HEK293 (cell line): ENCODE results near the gene KIRREL3.

Experiments used
- CTCF ChIA-PET: fragments of 350-600 bp; formaldehyde crosslinking; extraction: SDS; loops from one replicate; lab custom pipeline; 2021; ENCODE audit warnings: antibody characterized with exemption; lab: Yijun Ruan, JAX
- POLR2A ChIA-PET: fragments of 300-600 bp; formaldehyde crosslinking; extraction: SDS; loops from one replicate; lab custom pipeline; 2020; ENCODE audit warnings: antibody characterized with exemption, inconsistent platforms; lab: Yijun Ruan, JAX
- H3K27ac ChIP-seq: fragments of 200-500 bp; sonication (Bioruptor generic); 2 replicates; pipeline ENCODE4 v1.5.1; 2014; ENCODE audit warnings: low read depth, low read length, control low read depth, inconsistent platforms; ENCODE audit errors: extremely low read depth
- H3K36me3 ChIP-seq, 2 experiments: fragments of 200-500 bp in 1 of 2; sonication (Bioruptor generic) in 1 of 2; 1 replicate in 1 of 2; 2 replicates in 1 of 2; pipeline ENCODE4 v1.5.1; 2014 to 2017; ENCODE audit warnings: inconsistent platforms in 2 of 2, low read length in 2 of 2; ENCODE audit not compliant: control insufficient read depth in 2 of 2, insufficient read depth in 1 of 2
- H3K4me1 ChIP-seq: fragments of 200-500 bp; sonication (Bioruptor generic); 2 replicates; pipeline ENCODE4 v1.5.1; 2014; ENCODE audit warnings: mild to moderate bottlenecking, low read length, inconsistent platforms; ENCODE audit not compliant: control insufficient read depth, insufficient read depth
- H3K4me3 ChIP-seq: 2 replicates; pipeline ENCODE4 v1.5.1; 2011; ENCODE audit warnings: low read depth, mild to moderate bottlenecking, control low read depth, low read length, moderate library complexity
- H3K9me3 ChIP-seq: fragments of 200-500 bp; sonication (Bioruptor generic); 2 replicates; pipeline ENCODE4 v1.5.1; 2014; ENCODE audit warnings: low read depth, low read length, inconsistent platforms; ENCODE audit not compliant: control insufficient read depth, insufficient read depth
- GFI1B ChIP-seq: fragments of 450-650 bp; formaldehyde crosslinking; IDR thresholded peaks from 2 replicates; pipeline ENCODE4 v1.5.1; 2016; ENCODE audit warnings: missing biosample characterization, missing genetic modification characterization
- KLF9 ChIP-seq: fragments of 450-650 bp; formaldehyde crosslinking; IDR thresholded peaks from 2 replicates; pipeline ENCODE4 v1.5.1; 2016; ENCODE audit warnings: missing biosample characterization, missing genetic modification characterization, low read depth
- MEIS1 ChIP-seq: sonication (generic); formaldehyde crosslinking; IDR thresholded peaks from 2 replicates; pipeline ENCODE4 v1.8.1; 2022; ENCODE audit warnings: missing genetic modification reagents, mild to moderate bottlenecking, borderline replicate concordance
- OVOL3 ChIP-seq: fragments of 450-650 bp; formaldehyde crosslinking; IDR thresholded peaks from 2 replicates; pipeline ENCODE4 v1.5.1; 2016; ENCODE audit warnings: missing biosample characterization, missing genetic modification characterization
- SP7 ChIP-seq: fragments of 450-650 bp; formaldehyde crosslinking; IDR thresholded peaks from 2 replicates; pipeline ENCODE4 v1.5.1; 2016; ENCODE audit warnings: missing biosample characterization, missing genetic modification characterization
- ZBTB17 ChIP-seq: fragments of 450-650 bp; formaldehyde crosslinking; IDR thresholded peaks from 2 replicates; pipeline ENCODE4 v1.5.1; 2016; ENCODE audit warnings: missing biosample characterization, missing genetic modification characterization
- ZBTB7A ChIP-seq: fragments of 450-650 bp; formaldehyde crosslinking; IDR thresholded peaks from 2 replicates; pipeline ENCODE4 v1.5.1; 2016; ENCODE audit warnings: low read depth, missing biosample characterization, missing genetic modification characterization
- ZNF112 ChIP-seq: fragments of 450-650 bp; formaldehyde crosslinking; IDR thresholded peaks from 2 replicates; pipeline ENCODE4 v1.5.0; 2017; ENCODE audit warnings: missing biosample characterization, missing genetic modification characterization
- ZNF138 ChIP-seq: fragments of 450-650 bp; formaldehyde crosslinking; IDR thresholded peaks from 2 replicates; pipeline ENCODE4 v1.5.1; 2016; ENCODE audit warnings: missing biosample characterization, missing genetic modification characterization, borderline replicate concordance
- ZNF155 ChIP-seq: fragments of 450-650 bp; formaldehyde crosslinking; IDR thresholded peaks from 2 replicates; pipeline ENCODE4 v1.5.1; 2016; ENCODE audit warnings: missing biosample characterization, missing genetic modification characterization
- ZNF157 ChIP-seq: fragments of 450-650 bp; formaldehyde crosslinking; IDR thresholded peaks from 2 replicates; pipeline ENCODE4 v1.5.1; 2016; ENCODE audit warnings: missing biosample characterization, missing genetic modification characterization
- ZNF16 ChIP-seq: fragments of 450-650 bp; formaldehyde crosslinking; IDR thresholded peaks from 2 replicates; pipeline ENCODE4 v1.5.1; 2016; ENCODE audit warnings: low read depth, missing biosample characterization, missing genetic modification characterization
- ZNF211 ChIP-seq: fragments of 450-650 bp; formaldehyde crosslinking; IDR thresholded peaks from 2 replicates; pipeline ENCODE4 v1.5.1; 2016; ENCODE audit warnings: low read depth, missing biosample characterization, missing genetic modification characterization
- ZNF223 ChIP-seq: fragments of 450-650 bp; formaldehyde crosslinking; IDR thresholded peaks from 2 replicates; pipeline ENCODE4 v1.5.1; 2016; ENCODE audit warnings: missing biosample characterization, missing genetic modification characterization
- ZNF302 ChIP-seq: fragments of 450-650 bp; formaldehyde crosslinking; IDR thresholded peaks from 2 replicates; pipeline ENCODE4 v1.5.1; 2016; ENCODE audit warnings: missing biosample characterization, missing genetic modification characterization, low read depth
- ZNF350 ChIP-seq: fragments of 450-650 bp; formaldehyde crosslinking; IDR thresholded peaks from 2 replicates; pipeline ENCODE4 v1.5.0; 2017; ENCODE audit warnings: missing biosample characterization, mild to moderate bottlenecking, missing genetic modification characterization
- ZNF404 ChIP-seq: fragments of 450-650 bp; formaldehyde crosslinking; IDR thresholded peaks from 2 replicates; pipeline ENCODE4 v1.5.1; 2017; ENCODE audit warnings: missing biosample characterization, missing genetic modification characterization
- ZNF426 ChIP-seq: fragments of 450-650 bp; formaldehyde crosslinking; IDR thresholded peaks from 2 replicates; pipeline ENCODE4 v1.5.1; 2017; ENCODE audit warnings: missing biosample characterization, missing genetic modification characterization, mild to moderate bottlenecking, inconsistent platforms, moderate library complexity
- ZNF473 ChIP-seq: fragments of 450-650 bp; formaldehyde crosslinking; IDR thresholded peaks from 2 replicates; pipeline ENCODE4 v1.5.1; 2017; ENCODE audit warnings: missing biosample characterization, missing genetic modification characterization
- ZNF544 ChIP-seq: fragments of 450-650 bp; formaldehyde crosslinking; IDR thresholded peaks from 2 replicates; pipeline ENCODE4 v1.5.0; 2017; ENCODE audit warnings: missing biosample characterization, missing genetic modification characterization
- ZNF664 ChIP-seq: fragments of 450-650 bp; formaldehyde crosslinking; IDR thresholded peaks from 2 replicates; pipeline ENCODE4 v1.5.1; 2016; ENCODE audit warnings: missing biosample characterization, missing genetic modification characterization
- ZNF785 ChIP-seq: fragments of 450-650 bp; formaldehyde crosslinking; IDR thresholded peaks from 2 replicates; pipeline ENCODE4 v1.5.1; 2016; ENCODE audit warnings: missing biosample characterization, missing genetic modification characterization
- ZNF792 ChIP-seq: fragments of 450-650 bp; formaldehyde crosslinking; IDR thresholded peaks from 2 replicates; pipeline ENCODE4 v1.5.1; 2016; ENCODE audit warnings: missing biosample characterization, missing genetic modification characterization
- ZNF837 ChIP-seq: fragments of 450-650 bp; formaldehyde crosslinking; IDR thresholded peaks from 2 replicates; pipeline ENCODE4 v1.5.1; 2016; ENCODE audit warnings: missing biosample characterization, missing genetic modification characterization
- TF ChIP-seq, protein P1 (sequence below): fragments of 450-650 bp; formaldehyde crosslinking; IDR thresholded peaks from 2 replicates; pipeline ENCODE4 v1.5.1; 2016; ENCODE audit warnings: missing biosample characterization, missing genetic modification characterization
- TF ChIP-seq, protein P2 (sequence below): fragments of 450-650 bp; formaldehyde crosslinking; IDR thresholded peaks from 2 replicates; pipeline ENCODE4 v1.5.1; 2016; ENCODE audit warnings: missing biosample characterization, missing genetic modification characterization
- TF ChIP-seq, protein P3 (sequence below): fragments of 450-650 bp; formaldehyde crosslinking; IDR thresholded peaks from 2 replicates; pipeline ENCODE4 v1.5.1; 2016; ENCODE audit warnings: missing biosample characterization, missing genetic modification characterization
- TF ChIP-seq, protein P4 (sequence below): fragments of 450-650 bp; formaldehyde crosslinking; IDR thresholded peaks from 2 replicates; pipeline ENCODE4 v1.5.1; 2017; ENCODE audit warnings: missing biosample characterization, missing genetic modification characterization
- TF ChIP-seq, protein P5 (sequence below): fragments of 450-650 bp; formaldehyde crosslinking; IDR thresholded peaks from 2 replicates; pipeline ENCODE4 v1.5.1; 2016; ENCODE audit warnings: missing biosample characterization, missing genetic modification characterization
- TF ChIP-seq, protein P6 (sequence below): fragments of 450-650 bp; formaldehyde crosslinking; IDR thresholded peaks from 2 replicates; pipeline ENCODE4 v1.5.1; 2016; ENCODE audit warnings: missing biosample characterization, missing genetic modification characterization

Gene KIRREL3

DNA sequence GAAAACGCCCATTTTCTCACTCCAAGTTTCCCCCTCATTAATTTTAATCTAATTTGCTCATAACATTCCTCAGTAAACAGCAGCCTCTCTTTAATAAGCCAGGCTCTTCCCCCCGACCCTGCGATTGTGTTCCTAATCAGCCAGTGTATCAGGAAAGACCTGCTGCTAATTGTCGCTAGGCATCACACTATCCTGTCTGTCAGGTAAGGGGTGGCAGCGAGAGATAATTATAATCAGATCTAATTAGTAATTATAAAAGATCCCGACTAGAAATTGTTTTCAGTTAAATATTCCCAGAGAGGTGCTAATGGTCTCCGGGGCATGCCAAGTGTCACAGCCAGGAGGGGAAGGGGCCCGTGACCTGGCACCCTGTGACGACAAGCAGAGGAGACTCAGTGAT, 502.3 kb downstream of the KIRREL3 start (continued):
- TF ChIP-seq, protein P1, sequence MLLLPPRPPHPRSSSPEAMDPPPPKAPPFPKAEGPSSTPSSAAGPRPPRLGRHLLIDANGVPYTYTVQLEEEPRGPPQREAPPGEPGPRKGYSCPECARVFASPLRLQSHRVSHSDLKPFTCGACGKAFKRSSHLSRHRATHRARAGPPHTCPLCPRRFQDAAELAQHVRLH = no peak
- TF ChIP-seq ZNF664 (tag by site-specific recombination) (no peak), ZNF426 (tag by site-specific recombination) (no peak), GFI1B (tag by site-specific recombination) (no peak), ZNF302 (tag by site-specific recombination) (no peak), ZNF837 (no peak), ZBTB7A (tag by site-specific recombination) (no peak), KLF9 (no peak), ZNF785 (tag by site-specific recombination) (no peak)
- TF ChIP-seq, protein P2, sequence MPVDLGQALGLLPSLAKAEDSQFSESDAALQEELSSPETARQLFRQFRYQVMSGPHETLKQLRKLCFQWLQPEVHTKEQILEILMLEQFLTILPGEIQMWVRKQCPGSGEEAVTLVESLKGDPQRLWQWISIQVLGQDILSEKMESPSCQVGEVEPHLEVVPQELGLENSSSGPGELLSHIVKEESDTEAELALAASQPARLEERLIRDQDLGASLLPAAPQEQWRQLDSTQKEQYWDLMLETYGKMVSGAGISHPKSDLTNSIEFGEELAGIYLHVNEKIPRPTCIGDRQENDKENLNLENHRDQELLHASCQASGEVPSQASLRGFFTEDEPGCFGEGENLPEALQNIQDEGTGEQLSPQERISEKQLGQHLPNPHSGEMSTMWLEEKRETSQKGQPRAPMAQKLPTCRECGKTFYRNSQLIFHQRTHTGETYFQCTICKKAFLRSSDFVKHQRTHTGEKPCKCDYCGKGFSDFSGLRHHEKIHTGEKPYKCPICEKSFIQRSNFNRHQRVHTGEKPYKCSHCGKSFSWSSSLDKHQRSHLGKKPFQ = no peak
- TF ChIP-seq, protein P3, sequence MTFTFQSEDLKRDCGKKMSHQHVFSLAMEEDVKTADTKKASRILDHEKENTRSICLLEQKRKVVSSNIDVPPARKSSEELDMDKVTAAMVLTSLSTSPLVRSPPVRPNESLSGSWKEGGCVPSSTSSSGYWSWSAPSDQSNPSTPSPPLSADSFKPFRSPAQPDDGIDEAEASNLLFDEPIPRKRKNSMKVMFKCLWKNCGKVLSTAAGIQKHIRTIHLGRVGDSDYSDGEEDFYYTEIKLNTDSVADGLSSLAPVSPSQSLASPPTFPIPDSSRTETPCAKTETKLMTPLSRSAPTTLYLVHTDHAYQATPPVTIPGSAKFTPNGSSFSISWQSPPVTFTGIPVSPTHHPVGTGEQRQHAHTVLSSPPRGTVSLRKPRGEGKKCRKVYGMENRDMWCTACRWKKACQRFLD (tag by site-specific recombination) = no peak

DNA sequence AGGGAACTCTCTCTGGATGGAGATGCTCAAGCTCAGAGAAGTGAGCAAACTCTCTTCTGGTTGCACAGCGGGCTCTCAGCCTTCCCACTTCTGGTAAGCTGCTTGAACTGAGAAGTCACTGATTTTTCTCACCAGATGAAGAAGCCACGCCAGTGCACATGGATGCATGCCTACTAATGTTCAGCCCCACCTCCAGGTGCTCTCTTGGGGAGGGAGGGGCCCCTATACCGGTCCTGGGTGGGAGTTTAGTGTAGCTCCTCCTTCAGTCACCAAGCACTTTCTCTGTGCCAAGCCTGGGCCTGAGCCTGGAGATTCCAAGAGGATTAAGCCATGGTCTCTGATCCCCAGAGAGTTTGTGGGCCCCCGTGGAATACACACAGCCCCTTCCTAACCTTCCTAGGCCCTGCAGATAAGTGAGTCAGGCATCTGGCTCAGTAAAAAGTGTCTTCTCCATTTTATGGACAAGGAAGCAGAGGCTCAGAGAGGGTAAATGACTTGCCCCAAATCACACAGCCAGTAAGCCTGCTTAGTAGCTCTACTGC, 502.9 kb downstream of the KIRREL3 start:
- H3K27ac ChIP-seq = no peak overlapping the region
- H3K4me1 ChIP-seq = no peaks in the 10 kb centered on the region
- ChIA-PET POLR2A (no interaction called here), CTCF (interaction anchor here (3.1 kb wide), 1 partner anchor 17 kb away, joined by 16 read pairs; no protein-coding TSS in a partner anchor)
- no peak overlapping the region for H3K4me3 ChIP-seq
- TF ChIP-seq ZNF157 (no peak), ZBTB17 (tag by site-specific recombination) (no peak), OVOL3 (no peak), ZNF404 (no peak), ZNF223 (tag by site-specific recombination) (no peak), ZNF16 (tag by site-specific recombination) (no peak), ZNF112 (no peak), ZNF155 (tag by site-specific recombination) (no peak), SP7 (tag by site-specific recombination) (no peak), ZNF211 (tag by site-specific recombination) (no peak), ZNF792 (tag by site-specific recombination) (no peak), ZBTB7A (tag by site-specific recombination) (no peak), ZNF350 (no peak), ZNF138 (tag by site-specific recombination) (no peak), ZNF544 (tag by site-specific recombination) (no peak), MEIS1 (CRISPR knock-in tag) (no peak), ZNF473 (tag by site-specific recombination) (no peak)
- TF ChIP-seq, protein P4, sequence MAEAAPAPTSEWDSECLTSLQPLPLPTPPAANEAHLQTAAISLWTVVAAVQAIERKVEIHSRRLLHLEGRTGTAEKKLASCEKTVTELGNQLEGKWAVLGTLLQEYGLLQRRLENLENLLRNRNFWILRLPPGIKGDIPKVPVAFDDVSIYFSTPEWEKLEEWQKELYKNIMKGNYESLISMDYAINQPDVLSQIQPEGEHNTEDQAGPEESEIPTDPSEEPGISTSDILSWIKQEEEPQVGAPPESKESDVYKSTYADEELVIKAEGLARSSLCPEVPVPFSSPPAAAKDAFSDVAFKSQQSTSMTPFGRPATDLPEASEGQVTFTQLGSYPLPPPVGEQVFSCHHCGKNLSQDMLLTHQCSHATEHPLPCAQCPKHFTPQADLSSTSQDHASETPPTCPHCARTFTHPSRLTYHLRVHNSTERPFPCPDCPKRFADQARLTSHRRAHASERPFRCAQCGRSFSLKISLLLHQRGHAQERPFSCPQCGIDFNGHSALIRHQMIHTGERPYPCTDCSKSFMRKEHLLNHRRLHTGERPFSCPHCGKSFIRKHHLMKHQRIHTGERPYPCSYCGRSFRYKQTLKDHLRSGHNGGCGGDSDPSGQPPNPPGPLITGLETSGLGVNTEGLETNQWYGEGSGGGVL (tag by site-specific recombination) = no peak
- TF ChIP-seq, protein P5, sequence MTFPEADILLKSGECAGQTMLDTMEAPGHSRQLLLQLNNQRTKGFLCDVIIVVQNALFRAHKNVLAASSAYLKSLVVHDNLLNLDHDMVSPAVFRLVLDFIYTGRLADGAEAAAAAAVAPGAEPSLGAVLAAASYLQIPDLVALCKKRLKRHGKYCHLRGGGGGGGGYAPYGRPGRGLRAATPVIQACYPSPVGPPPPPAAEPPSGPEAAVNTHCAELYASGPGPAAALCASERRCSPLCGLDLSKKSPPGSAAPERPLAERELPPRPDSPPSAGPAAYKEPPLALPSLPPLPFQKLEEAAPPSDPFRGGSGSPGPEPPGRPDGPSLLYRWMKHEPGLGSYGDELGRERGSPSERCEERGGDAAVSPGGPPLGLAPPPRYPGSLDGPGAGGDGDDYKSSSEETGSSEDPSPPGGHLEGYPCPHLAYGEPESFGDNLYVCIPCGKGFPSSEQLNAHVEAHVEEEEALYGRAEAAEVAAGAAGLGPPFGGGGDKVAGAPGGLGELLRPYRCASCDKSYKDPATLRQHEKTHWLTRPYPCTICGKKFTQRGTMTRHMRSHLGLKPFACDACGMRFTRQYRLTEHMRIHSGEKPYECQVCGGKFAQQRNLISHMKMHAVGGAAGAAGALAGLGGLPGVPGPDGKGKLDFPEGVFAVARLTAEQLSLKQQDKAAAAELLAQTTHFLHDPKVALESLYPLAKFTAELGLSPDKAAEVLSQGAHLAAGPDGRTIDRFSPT = no peak
- TF ChIP-seq, protein P6, sequence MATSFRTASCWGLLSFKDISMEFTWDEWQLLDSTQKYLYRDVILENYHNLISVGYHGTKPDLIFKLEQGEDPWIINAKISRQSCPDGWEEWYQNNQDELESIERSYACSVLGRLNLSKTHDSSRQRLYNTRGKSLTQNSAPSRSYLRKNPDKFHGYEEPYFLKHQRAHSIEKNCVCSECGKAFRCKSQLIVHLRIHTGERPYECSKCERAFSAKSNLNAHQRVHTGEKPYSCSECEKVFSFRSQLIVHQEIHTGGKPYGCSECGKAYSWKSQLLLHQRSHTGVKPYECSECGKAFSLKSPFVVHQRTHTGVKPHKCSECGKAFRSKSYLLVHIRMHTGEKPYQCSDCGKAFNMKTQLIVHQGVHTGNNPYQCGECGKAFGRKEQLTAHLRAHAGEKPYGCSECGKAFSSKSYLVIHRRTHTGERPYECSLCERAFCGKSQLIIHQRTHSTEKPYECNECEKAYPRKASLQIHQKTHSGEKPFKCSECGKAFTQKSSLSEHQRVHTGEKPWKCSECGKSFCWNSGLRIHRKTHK (tag by site-specific recombination) = no peak
- H3K36me3 ChIP-seq = no peaks in the 10 kb centered on the region
- no peaks in the 10 kb centered on the region for H3K9me3 ChIP-seq
